ENCODE results near the gene NKRF.
"Not testable (repeated sequence)": the region's sequence is repeated elsewhere in the genome, so short reads cannot be mapped to it uniquely, and the experiment has no call there.

Gene NKRF

DNA sequence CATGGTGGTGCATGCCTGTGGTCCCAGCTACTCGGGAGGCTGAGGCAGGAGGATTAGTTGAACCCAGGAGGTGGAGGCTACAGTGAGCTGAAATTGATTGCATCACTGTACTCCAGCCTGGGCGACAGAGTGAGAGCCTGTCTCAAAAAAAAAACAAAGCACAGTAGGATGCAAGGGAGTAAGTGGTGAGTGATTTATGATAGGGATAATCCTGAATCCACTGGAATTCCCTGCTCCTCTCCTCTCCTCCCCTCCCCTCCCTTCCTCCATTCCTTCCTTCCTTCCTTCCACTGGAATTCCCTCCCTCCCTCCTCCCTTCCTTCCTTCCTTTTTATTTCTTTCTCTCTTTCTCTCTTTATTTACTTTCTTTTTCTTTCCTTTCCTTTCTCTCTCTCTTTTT is 40.9 kb upstream of the NKRF start:
- DNase-seq (ENCODE audit: extremely low spot score): no peak
- TF ChIP-seq CTBP1 (IDR thresholded peaks at IDR 0.05; ENCODE audit: borderline replicate concordance): peak; percentile 38; the same call in 1 of the 2 replicates
- peak; percentile 87 for TF ChIP-seq ZNF384 (IDR thresholded peaks at IDR 0.05)
- TF ChIP-seq SUZ12 (IDR thresholded peaks at IDR 0.05): no peak
- TF ChIP-seq, protein P1, sequence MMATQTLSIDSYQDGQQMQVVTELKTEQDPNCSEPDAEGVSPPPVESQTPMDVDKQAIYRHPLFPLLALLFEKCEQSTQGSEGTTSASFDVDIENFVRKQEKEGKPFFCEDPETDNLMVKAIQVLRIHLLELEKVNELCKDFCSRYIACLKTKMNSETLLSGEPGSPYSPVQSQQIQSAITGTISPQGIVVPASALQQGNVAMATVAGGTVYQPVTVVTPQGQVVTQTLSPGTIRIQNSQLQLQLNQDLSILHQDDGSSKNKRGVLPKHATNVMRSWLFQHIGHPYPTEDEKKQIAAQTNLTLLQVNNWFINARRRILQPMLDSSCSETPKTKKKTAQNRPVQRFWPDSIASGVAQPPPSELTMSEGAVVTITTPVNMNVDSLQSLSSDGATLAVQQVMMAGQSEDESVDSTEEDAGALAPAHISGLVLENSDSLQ (IDR thresholded peaks at IDR 0.05): peak; percentile 90
- no peak for TF ChIP-seq TARDBP (IDR thresholded peaks at IDR 0.05)
- ChIA-PET CTCF (no interaction called here), POLR2A (interaction anchor here (0.9 kb wide), 1 partner anchor 19 kb away, joined by 3 read pairs; no protein-coding TSS in a partner anchor)

DNA sequence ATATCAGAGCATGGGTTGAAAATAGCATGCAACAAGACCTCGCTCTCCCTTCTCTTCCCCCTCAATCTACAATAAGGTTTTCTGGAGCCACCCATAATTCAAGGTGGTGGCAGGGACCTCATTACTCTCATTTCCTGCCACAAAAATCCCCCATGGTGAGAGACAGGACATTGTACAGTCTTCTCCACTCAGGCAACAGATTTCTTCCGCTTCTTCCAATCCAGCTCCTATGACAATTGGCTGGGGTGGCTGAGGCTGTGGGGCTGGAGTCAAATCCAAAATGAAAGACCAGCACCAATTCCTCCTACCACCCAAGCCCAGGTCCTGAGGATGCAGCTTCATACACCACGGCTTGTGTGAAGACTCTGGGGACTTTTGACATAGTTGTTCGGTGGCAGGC is 40.3 kb upstream of the NKRF start:
- no peak for DNase-seq (ENCODE audit: extremely low spot score)
- POLR2A ChIA-PET: interaction anchor here (0.9 kb wide), 1 partner anchor 20 kb away, joined by 3 read pairs; no protein-coding TSS in a partner anchor
- TF ChIP-seq LEF1 (IDR thresholded peaks at IDR 0.05; ENCODE audit: borderline replicate concordance): no peak
- no peak for TF ChIP-seq SUZ12 (IDR thresholded peaks at IDR 0.05)
- no peak for TF ChIP-seq ZNF384 (IDR thresholded peaks at IDR 0.05)
- TF ChIP-seq NFRKB (IDR thresholded peaks at IDR 0.05): no peak
- TF ChIP-seq CTBP1 (IDR thresholded peaks at IDR 0.05; ENCODE audit: borderline replicate concordance): no peak
- TF ChIP-seq FOXA1 (IDR thresholded peaks at IDR 0.05): no peak
- TF ChIP-seq L3MBTL2 (conservative IDR thresholded peaks at IDR 0.05): no peak
- TF ChIP-seq BHLHE40 (IDR thresholded peaks at IDR 0.05; ENCODE audit: borderline replicate concordance): no peak
- no peak for TF ChIP-seq FOXK2 (IDR thresholded peaks at IDR 0.05)
- TF ChIP-seq ELF4 (IDR thresholded peaks at IDR 0.05): no peak
- TF ChIP-seq, protein P1 (IDR thresholded peaks at IDR 0.05): no peak
- TF ChIP-seq TARDBP (IDR thresholded peaks at IDR 0.05): no peak
- no peak for TF ChIP-seq ARNT (IDR thresholded peaks at IDR 0.05)
- TF ChIP-seq SP1 (IDR thresholded peaks at IDR 0.05): no peak
- CTCF ChIA-PET: no interaction called here

DNA sequence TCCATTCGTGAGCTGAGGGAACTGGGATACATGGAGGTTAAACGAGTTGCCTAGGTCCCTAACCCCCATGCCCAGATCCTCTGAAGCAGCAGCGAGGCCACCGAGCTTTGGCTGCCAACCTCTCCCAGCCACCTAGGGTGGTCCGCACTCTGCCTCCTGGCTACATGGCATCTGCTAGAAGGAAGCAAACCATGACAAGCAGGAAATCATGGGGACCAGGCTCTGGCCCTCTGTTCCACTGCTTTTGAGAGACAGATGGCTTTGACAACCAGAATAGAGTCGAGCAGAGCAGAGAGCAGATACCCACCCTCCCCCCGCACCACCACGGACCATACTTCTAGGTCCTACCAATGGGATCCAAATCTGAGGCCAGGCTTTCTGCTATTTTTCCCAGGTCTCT is 37.5 kb upstream of the NKRF start:
- DNase-seq (ENCODE audit: extremely low spot score): no peak
- CTCF ChIA-PET: interaction anchor here (0.6 kb wide), 1 partner anchor 148 kb away, joined by 5 read pairs; no protein-coding TSS in a partner anchor
- POLR2A ChIA-PET: interaction anchor here (0.7 to 1.1 kb wide), 2 partner anchors 11 to 19 kb away, joined by 3 to 5 read pairs; no protein-coding TSS in a partner anchor
- TF ChIP-seq ELF4 (IDR thresholded peaks at IDR 0.05) (no peak), SUZ12 (IDR thresholded peaks at IDR 0.05) (no peak), FOXA1 (IDR thresholded peaks at IDR 0.05) (no peak), TARDBP (IDR thresholded peaks at IDR 0.05) (no peak), L3MBTL2 (conservative IDR thresholded peaks at IDR 0.05) (no peak)

DNA sequence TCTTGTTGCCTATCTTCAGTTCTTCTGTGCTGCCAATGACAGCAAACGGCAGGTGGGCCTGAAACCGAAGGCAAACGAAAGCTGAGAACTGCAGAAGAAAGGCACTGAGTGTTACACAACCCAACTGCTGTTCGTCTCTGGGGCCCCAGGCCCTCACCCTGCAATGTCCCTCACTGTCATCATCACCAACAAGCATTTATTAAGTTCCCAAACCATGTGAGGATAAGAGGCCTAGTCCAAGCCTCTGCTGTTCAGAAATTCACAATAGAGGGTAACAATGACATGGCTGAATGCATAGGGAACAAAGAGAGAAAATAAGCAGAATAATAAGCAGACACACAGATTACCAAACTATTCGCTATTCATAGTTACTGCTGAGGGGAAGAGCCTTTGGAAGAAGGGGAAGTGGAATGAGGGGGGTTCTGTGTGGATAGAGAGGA is 34.5 kb upstream of the NKRF start:
- TF ChIP-seq SP1 (IDR thresholded peaks at IDR 0.05): no peak
- no peak for TF ChIP-seq FOXM1 (IDR thresholded peaks at IDR 0.05; ENCODE audit: borderline replicate concordance)
- no peak for TF ChIP-seq FOXK2 (IDR thresholded peaks at IDR 0.05)
- TF ChIP-seq, protein P1 (IDR thresholded peaks at IDR 0.05): no peak
- no peak for TF ChIP-seq BHLHE40 (IDR thresholded peaks at IDR 0.05; ENCODE audit: borderline replicate concordance)
- TF ChIP-seq CTBP1 (IDR thresholded peaks at IDR 0.05; ENCODE audit: borderline replicate concordance): no peak
- TF ChIP-seq SUZ12 (IDR thresholded peaks at IDR 0.05): no peak
- no peak for TF ChIP-seq NFRKB (IDR thresholded peaks at IDR 0.05)
- no peak for TF ChIP-seq TARDBP (IDR thresholded peaks at IDR 0.05)
- POLR2A ChIA-PET: interaction anchor here (1.2 kb wide), 1 partner anchor 17 kb away, joined by 3 read pairs; no protein-coding TSS in a partner anchor
- DNase-seq (ENCODE audit: extremely low spot score): no peak
- CTCF ChIA-PET: no interaction called here

DNA sequence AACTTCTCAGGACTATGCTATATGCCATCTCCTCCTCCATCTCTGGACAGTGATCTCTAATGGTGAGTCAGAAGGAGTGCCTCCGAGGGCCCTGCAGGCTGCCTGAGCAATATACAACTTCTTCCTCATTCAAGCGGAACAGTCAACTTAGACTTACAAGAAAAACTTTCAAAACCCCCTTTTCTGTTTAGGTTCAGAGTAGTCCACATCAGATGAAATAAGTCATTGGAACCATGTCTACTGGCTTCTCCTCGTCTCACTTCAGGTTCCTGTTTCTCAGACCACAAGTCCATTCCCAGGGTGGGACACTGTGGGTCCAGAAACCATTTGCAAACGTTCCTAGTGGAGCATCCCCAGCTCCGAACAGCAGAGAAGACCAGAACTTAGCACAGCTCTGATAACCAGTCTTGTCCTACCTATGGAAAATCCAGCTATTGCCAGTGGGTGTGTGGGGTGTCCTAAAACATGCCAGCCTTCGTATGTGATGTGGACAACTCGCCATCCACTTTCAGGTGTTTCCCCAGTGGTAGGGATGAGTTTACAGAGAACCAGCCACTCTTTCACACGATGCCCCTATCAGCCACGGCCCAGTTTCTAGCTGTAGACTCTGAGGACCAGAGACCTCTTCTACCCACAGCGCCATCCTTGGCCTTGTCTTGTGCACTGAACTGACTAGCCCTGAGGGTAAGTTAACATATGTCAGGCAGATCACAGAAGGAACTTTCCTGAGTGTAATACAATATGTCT is 32.7 kb upstream of the NKRF start:
- TF ChIP-seq CTBP1 (IDR thresholded peaks at IDR 0.05; ENCODE audit: borderline replicate concordance) (no peak), LEF1 (IDR thresholded peaks at IDR 0.05; ENCODE audit: borderline replicate concordance) (no peak), SUZ12 (IDR thresholded peaks at IDR 0.05) (no peak), HDGF (IDR thresholded peaks at IDR 0.05; ENCODE audit: borderline replicate concordance) (no peak), FOXM1 (IDR thresholded peaks at IDR 0.05; ENCODE audit: borderline replicate concordance) (no peak), L3MBTL2 (conservative IDR thresholded peaks at IDR 0.05) (no peak), ZNF384 (IDR thresholded peaks at IDR 0.05) (no peak), ELF4 (IDR thresholded peaks at IDR 0.05) (no peak), FOXK2 (IDR thresholded peaks at IDR 0.05) (no peak), NFRKB (IDR thresholded peaks at IDR 0.05) (no peak), FOXA1 (IDR thresholded peaks at IDR 0.05) (no peak), BHLHE40 (IDR thresholded peaks at IDR 0.05; ENCODE audit: borderline replicate concordance) (no peak), SP1 (IDR thresholded peaks at IDR 0.05) (no peak), TARDBP (IDR thresholded peaks at IDR 0.05) (no peak), ARNT (IDR thresholded peaks at IDR 0.05) (no peak)
- TF ChIP-seq, protein P1 (IDR thresholded peaks at IDR 0.05): no peak
- DNase-seq (ENCODE audit: extremely low spot score): no peak
- ChIA-PET CTCF (no interaction called here), POLR2A (no interaction called here)

DNA sequence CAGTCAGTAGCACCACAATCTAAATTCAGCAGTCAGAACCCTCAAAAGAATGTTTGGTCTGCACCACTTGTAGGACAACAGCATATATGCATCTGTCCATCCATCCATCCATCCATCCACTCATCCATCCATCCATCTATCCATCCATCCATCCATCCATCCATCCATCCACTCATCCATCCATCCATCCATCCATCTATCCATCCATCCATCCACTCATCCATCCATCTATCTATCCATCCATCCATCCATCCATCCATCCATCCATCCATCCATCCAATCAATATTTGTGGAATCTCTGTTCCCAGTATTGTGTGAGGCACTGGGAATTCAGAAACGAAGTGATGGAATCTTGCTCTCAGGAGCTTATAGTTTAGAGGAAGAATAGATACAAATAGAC is 31.2 kb upstream of the NKRF start:
- POLR2A ChIA-PET: not testable (repeated sequence)

More for the DNA sequence above, 31.2 kb upstream of the NKRF start:
- CTCF ChIA-PET; DNase-seq (ENCODE audit: extremely low spot score): not testable (repeated sequence)

Measured in HEK293T (cell line).